Nephron progenitor cell (in vitro differentiated cells): Measurements from ENCODE around the gene DPPA4.

Experiments
- DNase-seq: peaks from one replicate; pipeline ENCODE4 v3.0.0; 2021
- H3K27ac Mint-ChIP-seq: 2 replicates; pipeline ENCODE4 v1.8.0; 2021; ENCODE audit warnings: mild to moderate bottlenecking, moderate library complexity, mixed read lengths
- H3K27me3 Mint-ChIP-seq: 2 replicates; pipeline ENCODE4 v1.8.0; 2021; ENCODE audit warnings: mild to moderate bottlenecking, low read depth, mixed read lengths; ENCODE audit not compliant: poor library complexity
- H3K36me3 Mint-ChIP-seq: 2 replicates; pipeline ENCODE4 v1.8.0; 2021; ENCODE audit warnings: low read depth, mixed read lengths
- H3K4me1 Mint-ChIP-seq: 2 replicates; pipeline ENCODE4 v1.8.0; 2021; ENCODE audit warnings: mixed read lengths
- H3K4me3 Mint-ChIP-seq: 2 replicates; pipeline ENCODE4 v1.8.0; 2021; ENCODE audit warnings: mild to moderate bottlenecking, moderate library complexity, mixed read lengths
- H3K9me3 Mint-ChIP-seq: 2 replicates; pipeline ENCODE4 v1.8.0; 2021; ENCODE audit warnings: mild to moderate bottlenecking, moderate library complexity, mixed read lengths
- CTCF ChIP-seq: fragments of 200-600 bp; sonication (generic); IDR thresholded peaks from 2 replicates; pipeline ENCODE4 v1.5.0; 2021; ENCODE audit warnings: antibody characterized with exemption

Gene DPPA4

DNA sequence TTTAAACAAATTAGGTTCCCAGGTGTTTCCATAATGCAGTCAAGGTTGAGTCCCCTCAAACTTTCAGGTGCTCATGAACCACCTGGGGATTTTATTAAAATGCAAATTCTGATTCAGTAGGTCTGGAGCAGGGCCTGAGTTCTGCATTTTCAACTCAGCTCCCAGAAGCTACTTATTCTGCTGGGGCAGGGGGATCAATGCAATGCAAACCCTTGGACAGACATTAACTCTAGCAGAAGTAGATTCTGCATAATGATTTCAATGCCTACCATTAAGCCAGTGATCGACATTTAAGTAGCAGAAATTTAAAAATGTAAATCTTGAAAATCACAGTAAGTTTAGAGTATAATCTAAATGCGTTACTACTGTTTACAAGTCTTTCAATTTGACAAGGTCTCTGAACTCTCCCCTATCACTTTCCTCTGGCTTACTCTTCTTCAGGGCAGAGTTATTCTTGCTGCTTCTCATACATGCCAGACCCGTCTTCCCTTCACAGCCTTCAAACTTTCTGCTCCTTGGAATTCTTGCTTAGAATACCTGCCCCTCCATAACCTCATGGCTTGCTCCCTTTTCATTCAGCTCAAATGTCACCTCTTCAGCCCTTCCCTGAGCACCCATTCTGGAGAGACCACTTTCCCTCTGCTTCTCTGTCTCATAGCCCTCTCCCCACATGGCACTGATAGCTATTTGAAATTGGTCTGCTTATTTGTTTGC, 19.3 kb upstream of the DPPA4 start:
- Mint-ChIP-seq H3K4me3 (peak overlapping the region; percentile 28), H3K27ac (peak overlapping the region; percentile 92)

GRCh38 chr3:109355625-109356441, 18.5 kb upstream of the DPPA4 start:
- H3K27ac Mint-ChIP-seq, result peak overlapping the region; percentile 92
- H3K36me3 Mint-ChIP-seq, result no peaks in the 10 kb centered on the region
- peaks cover 12% of the 10 kb centered on the region for H3K27me3 Mint-ChIP-seq
- TF ChIP-seq CTCF, result no peak
- peak overlapping the region; percentile 78 for H3K4me3 Mint-ChIP-seq
- DNase-seq, result peak; percentile 57
- H3K9me3 Mint-ChIP-seq, result no peaks in the 10 kb centered on the region
- peaks cover 54% of the 10 kb centered on the region for H3K4me1 Mint-ChIP-seq

More for the DNA sequence above, 19.3 kb upstream of the DPPA4 start:
- H3K27me3 Mint-ChIP-seq, result peaks cover 12% of the 10 kb centered on the region
- H3K4me1 Mint-ChIP-seq, result peaks cover 54% of the 10 kb centered on the region
- no peak for TF ChIP-seq CTCF
- no peaks in the 10 kb centered on the region for H3K36me3 Mint-ChIP-seq
- no peak for DNase-seq
- H3K9me3 Mint-ChIP-seq, result no peaks in the 10 kb centered on the region

DNA sequence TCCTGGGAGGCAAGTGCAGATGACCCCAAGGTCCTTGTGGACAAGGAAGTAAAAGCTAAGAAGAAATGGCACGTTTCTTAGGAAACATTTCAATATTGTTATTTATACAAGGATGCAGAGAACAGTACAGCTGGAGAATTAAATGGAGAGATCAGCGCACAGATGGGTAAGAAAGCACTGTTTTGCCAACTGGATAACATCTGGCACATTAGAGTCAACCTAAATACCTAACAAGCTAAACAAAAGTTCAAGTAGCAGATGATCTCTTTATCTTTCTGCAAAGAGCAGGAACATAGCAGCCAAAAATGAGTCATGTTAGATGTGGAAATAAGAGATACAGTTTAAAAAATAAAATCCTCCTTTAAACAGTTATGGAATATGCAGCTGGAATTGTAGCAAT, 15.7 kb upstream of the DPPA4 start:
- peak overlapping the region; percentile 50 for H3K27ac Mint-ChIP-seq
- H3K9me3 Mint-ChIP-seq, result no peaks in the 10 kb centered on the region

GRCh38 chr3:109351231-109351630, 13.9 kb upstream of the DPPA4 start:
- no peak for DNase-seq
- no peak for TF ChIP-seq CTCF
- peaks cover 38% of the 10 kb centered on the region for H3K4me1 Mint-ChIP-seq
- peaks cover 7% of the 10 kb centered on the region for H3K27me3 Mint-ChIP-seq
- H3K4me3 Mint-ChIP-seq, result no peak overlapping the region
- H3K36me3 Mint-ChIP-seq, result no peaks in the 10 kb centered on the region
- H3K27ac Mint-ChIP-seq, result no peak overlapping the region
- H3K9me3 Mint-ChIP-seq, result no peaks in the 10 kb centered on the region

More for the DNA sequence above, 15.7 kb upstream of the DPPA4 start:
- TF ChIP-seq CTCF, result no peak
- peaks cover 12% of the 10 kb centered on the region for H3K27me3 Mint-ChIP-seq
- peaks cover 54% of the 10 kb centered on the region for H3K4me1 Mint-ChIP-seq
- DNase-seq, result no peak
- H3K4me3 Mint-ChIP-seq, result no peak overlapping the region
- no peaks in the 10 kb centered on the region for H3K36me3 Mint-ChIP-seq

GRCh38 chr3:109346770-109347295, 9.5 kb upstream of the DPPA4 start:
- TF ChIP-seq CTCF, result no peak
- Mint-ChIP-seq H3K27ac (no peak overlapping the region), H3K4me3 (no peak overlapping the region), H3K4me1 (peaks cover 9% of the 10 kb centered on the region), H3K9me3 (peaks cover 24% of the 10 kb centered on the region), H3K36me3 (peaks cover 17% of the 10 kb centered on the region), H3K27me3 (peaks cover under 1% of the 10 kb centered on the region)
- DNase-seq, result no peak
